ENCODE results near the gene UTP14C.
"Not testable (repeated sequence)": the region's sequence is repeated elsewhere in the genome, so short reads cannot be mapped to it uniquely, and the experiment has no call there.

Gene UTP14C

DNA sequence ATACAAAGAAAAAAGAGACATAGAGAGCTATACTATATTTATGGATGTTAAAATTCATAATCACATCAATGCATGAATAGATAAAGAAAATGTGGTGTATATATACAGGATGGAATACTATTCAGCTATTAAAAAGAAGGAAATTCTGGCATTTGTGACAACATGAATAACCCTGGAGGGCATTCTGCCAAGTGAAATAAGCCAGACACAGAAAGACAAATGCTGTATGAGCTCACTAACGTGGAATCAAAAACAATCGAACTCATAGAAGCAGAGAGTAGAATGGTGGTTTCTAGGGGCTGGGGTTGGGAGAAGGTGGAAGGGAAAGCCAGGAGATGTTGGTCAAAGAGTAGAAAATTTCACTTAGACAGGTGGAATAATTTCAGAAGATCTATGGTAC, 24.0 kb downstream of the UTP14C start:
- DNase-seq: no peak

GRCh38 chr13:52051400-52051799, 26.9 kb downstream of the UTP14C start:
- DNase-seq: no peak

GRCh38 chr13:52053460-52053859, 29.0 kb downstream of the UTP14C start:
- DNase-seq: no peak

DNA sequence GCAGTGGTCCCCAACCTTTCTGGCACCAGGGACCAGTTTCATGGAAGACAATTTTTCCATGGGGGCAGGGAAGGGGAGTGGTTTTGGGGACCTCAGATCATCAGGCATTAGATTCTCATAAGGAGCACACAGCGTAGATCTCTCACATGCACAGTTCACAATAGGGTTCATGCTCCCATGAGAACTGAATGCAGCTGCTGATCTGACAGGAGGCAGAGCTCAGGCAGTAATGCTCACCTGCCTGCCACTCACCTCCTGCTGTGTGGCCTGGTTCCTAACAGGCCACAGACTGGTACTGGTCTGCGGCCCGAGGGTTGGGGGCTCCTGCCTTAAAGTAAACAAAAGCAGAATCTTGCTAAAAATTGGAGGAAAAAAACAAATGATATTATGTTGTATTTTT, 36.6 kb downstream of the UTP14C start:
- not testable (repeated sequence) for DNase-seq

DNA sequence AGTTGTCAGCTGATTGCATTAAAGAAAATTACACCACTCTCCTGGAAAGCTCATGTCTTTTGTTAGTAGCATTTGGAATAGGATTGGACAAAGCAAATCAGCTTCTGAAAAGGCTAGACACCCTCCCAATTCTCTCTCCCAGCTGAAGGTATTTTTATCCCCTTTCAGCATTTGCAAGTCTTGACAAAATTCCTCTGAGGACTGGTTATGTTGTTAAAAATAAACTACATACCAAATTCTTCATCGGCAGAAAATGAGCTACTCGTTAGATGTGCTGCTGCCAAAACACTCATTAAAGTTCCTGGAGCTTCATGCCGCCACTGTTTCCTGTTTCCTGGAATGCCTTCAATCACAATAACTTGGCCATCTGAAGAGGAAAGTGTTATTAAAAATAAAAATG, 37.1 kb downstream of the UTP14C start:
- no peak for DNase-seq

- no peak for DNase-seq
Measured at GRCh38 chr13:52067237-52067636, 42.7 kb downstream of the UTP14C start.

- DNase-seq: no peak
Measured at GRCh38 chr13:52070929-52071523, 46.5 kb downstream of the UTP14C start.

Data from stimulated activated CD4-positive, alpha-beta T cell treated with anti-CD3 and anti-CD28 coated beads, Interleukin-12 subunit alpha, Interleukin-12 subunit beta, amount 100 ng/mL, for 4 hours (primary cell).